IPS-NIHi7 (cell line): ENCODE data around the gene BATF.

Experiments used
- DNase-seq: peaks from one replicate; pipeline ENCODE4 v3.0.0; 2012; ENCODE audit warnings: mixed read lengths; ENCODE audit errors: extremely low spot score

Gene BATF

DNA sequence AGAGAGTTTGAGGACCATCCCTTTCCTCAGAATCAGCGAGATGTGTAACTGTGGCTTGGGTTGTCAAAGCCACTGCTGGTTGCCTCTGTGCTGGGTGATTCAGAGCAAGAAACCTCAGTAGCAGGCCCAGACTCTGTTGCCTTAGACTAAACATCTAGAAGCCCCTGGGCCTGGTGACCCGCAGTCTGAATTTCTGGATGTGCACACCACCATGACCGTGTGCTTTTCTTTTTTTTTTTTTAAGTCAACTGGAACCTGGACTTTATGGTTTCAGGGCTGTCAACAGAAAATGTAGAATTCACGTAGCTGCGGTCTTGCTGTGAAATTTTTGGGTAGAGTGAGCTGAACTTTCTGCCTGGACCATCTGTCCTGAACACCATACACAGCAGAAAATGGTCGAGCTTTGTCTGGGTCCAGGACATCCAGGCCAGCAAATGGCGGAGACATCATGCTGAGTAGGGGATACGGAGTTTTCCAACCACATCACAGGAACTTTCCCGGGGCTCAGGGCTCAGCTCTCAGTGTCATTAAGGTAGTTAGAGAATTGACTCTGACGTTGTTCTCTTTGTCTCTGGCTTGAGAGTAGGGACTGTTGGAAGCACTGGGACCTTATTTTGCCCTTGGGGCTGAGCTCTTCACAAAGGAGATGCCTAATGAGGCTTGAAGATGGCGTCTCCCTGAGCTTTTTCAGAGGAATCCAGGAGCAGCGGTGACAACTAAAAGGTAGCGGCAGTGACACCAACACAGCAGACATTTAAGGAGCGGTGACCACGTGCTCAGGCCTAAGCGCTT is 23.0 kb upstream of the BATF start:
- no peak for DNase-seq

DNA sequence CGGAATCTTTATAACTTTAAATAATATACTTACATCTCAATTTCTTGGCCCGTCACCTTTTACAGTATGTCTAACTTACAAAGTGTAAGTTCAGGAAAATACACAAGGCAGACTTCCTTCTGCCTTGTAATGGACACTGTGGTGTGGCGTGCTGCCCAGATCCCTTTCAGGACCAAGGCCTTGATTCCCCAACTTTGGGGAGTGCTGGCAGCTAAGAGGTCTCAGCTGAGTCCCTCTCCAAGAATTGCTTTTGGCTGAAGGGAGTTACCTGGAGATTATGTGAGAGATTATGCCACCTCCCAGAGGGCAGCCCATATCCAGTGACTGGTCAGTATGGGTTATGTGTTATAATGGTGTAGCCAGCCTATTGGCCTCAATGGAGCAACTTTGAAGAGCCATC is 21.2 kb upstream of the BATF start:
- DNase-seq = no peak

DNA sequence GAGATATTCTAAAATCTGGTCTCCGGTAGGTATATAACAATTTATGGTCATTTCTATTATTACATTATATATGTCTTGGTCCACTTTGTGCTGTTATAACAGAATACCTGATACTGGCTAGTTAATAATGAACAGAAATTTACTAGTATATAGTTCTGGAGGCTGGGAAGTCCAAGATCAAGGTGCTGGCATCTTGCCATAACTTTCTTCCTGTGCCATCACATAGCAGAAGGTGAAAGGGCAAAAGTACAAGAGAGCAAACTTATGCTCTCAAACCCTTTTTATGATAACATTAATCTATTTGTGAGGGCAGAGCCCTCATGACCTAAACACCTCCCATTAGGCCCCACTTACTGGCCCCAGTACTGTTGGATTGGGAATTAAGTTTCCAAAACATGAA is 17.9 kb upstream of the BATF start:
- DNase-seq = no peak

DNA sequence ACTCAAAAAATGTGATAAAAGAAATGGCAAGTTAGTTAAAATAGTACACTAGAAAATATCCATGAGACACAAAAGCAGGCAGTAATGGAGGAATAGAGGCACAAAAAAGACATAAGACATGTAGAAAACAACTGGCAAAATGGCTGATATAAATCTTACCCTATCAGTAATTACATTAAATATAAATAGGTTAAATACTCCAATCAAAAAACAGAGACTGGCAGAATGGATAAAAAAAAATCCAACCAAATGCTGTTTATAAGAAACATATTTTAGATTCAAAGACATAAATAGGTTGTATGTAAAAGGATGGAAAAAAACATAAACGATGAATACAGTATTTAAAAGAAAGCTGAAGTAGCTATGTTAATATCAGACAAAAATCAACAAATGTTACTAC is 15.3 kb upstream of the BATF start:
- DNase-seq = no peak

DNA sequence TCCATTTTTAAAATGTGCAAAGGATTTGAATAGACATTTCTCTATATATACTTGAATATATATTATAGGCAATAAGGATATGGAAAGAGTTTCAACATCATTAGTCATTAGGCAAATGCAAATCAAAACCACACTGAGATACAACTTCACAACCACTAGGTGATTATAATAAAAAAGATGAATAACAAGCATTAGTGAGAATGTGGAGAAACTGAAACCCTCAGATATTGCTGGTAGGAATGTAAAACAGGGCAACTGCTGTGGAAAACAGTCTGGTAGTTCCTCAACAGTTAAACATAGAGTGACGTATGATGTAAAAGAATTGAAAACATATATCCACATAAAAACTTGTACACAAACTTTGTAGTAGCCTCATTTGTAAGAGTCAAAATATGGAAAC is 11.7 kb upstream of the BATF start:
- no peak for DNase-seq

- DNase-seq = no peak
Measured at GRCh38 chr14:75511201-75511600, 11.1 kb upstream of the BATF start.

DNA sequence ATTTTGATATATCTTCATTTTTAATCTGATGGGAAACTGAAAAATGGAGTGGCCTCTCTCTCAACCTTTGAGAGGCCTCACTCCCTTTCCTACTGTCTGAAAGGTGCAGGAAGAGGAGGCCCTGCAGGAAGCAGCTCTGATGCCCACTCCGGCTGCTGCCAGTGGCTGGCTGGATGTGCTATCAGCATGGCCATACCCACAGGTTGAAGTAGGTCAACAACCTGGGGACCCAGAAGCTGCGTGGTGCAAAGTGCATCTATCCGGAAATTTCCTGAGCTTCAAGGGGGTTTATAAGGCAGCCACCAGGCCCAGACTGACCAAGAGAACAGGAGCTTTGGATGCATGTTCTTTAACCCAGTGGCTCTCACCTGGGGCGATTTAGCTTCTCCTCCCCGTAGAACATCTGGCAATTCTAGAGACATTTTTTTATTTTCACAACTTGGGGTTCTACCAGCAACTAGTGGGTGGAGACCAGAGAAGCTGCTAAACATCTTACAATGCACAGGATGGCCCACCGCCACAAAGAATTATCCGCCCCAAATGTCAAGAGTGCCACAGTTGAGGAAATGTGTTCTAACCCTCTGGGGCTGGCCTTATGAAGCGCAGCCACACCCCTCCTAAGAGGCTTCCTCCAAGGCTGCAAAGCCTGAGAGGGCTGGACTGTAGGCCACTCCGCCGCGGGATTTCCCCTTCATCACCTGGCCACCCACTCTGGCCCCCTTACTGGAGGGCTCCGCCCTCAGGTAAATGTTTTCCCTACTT is 8.2 kb upstream of the BATF start:
- no peak for DNase-seq

GRCh38 chr14:75514673-75515628 is 7.3 kb upstream of the BATF start:
- DNase-seq = peak; percentile 59

DNA sequence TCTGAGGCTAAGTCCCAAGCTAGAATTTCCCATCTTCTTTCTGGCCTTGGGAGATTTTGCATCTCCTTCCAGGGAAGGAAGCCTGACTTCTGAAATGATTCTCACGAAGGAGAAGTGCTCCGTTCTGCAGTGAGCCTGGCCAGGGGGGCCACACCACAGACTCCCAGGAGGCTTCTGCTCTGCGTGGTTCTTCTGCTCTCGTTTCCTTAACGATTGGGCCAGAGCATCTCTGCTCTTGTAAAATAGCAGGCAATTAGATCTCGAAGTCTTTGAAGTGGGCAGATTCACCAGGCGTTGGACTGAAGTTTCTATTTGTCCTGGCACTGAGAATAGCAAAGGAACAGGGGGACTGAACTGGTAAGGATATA is 6.7 kb upstream of the BATF start:
- DNase-seq = no peak

DNA sequence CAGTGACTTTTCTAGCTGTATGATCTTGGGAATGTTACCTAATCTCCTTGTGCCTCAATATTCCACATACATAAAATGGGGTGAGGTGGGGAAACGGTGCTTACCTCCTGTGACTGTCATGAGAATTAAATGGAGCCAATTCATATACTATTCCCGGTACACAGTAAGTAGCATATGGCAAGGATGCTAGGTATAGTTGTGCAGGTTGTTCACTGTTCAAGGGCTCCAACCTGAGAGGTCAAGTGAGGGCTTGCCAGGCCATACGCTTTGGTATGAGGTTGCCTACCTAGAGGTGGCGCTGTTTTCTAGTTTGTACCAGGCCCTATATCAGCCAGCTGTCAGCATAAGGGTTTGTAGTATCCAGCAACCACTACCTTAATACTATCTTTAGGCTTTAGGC is 3.6 kb upstream of the BATF start:
- peak; percentile 78 for DNase-seq

GRCh38 chr14:75519394-75519793 is 2.9 kb upstream of the BATF start:
- no peak for DNase-seq

DNA sequence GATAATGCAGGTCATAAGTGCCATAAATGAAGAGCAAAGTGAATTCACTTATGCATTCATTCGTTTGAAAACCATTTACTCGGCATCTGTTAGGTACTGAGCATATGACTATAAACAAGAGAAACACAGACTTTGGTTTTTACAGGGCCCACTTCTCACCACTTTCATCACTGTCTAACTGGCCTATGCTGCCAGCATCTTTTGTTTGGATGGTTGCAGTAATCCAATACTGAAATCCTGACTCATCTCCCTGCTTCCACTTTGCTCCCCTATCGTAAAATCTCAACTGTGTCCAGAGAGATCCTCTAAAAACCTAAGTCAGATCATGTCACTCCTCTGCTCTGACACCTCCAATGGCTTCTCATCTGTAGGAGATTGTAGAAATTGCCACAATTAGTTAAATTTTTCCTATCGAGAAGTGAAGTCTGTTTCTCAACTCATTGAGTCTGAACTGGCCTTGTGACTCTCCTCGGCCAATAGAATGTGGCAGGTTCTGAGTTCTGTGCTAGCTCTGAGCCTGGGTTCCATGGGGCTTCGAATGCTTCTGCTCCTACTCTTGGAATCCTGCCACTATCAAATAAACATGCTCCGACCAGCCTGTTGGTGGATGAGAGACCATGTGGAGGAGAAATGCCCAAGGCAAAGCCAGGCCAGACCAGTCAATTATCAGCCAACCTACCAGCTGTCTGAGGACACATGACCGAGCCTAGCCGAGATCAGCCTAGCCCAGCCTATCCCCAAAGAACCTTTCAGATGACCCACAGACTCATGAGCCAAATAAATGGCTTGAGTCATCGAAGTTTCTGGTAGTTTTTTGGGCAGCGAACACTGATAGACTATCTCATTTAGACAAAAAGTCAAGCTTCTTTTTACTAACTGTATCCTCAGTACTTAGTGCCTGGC is 2.2 kb upstream of the BATF start:
- no peak for DNase-seq

DNA sequence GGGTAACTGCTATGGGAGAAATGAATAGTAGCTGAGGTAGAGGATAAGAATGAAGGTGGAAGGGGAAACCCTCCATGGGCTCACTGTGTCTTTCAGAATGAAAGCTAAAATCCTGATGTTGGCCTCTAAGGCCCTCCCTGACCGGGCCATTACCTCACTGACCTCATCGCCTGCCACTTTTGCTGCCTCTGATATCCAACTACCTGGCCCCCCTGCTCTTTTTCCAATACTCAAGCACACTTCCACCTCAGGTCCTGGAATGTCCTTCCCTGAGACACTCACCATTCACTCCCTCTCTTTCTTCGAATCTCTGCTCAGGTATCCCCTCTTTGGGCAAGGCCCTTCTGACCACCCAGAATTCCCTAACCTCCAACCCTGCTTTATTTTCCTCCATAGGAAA is 1.4 kb upstream of the BATF start:
- DNase-seq = no peak

DNA sequence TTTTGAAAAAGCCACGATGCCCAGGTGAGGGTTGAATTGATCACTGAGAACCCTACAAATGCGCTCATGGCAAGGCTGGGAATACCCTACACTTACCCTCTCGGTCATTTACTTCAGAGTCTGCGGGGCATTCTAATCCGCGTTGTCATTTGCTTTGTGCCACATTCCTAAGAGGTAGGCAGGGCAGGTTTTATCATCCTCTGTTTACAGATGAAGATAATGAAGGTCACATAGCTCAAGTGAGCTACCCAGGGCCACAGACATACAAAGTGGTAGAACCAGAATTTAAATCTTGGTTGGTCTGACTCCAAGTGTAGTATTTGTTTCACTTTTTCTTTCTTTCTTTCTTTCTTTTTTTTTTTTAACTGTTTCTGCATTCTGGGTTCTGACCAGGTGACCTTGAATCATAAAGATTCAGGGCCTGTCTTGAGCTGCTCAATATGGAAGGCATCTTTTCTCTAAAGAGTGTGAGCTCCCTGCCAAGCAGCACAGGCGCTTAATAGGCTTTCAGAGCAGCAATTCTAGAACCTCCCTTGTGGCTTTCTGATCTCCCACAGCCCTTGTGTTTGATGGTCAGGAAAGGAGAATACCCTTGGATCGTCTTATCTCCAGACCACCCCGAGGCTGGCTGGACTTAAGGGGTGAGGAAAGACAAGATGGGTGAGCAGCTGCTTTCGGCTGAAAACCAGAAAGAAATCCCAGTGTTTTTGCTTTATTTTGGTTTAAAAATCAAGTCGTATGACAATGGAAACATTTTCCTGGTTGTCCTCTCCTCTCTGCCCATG is 662 bp upstream of the BATF start:
- DNase-seq = no peak

GRCh38 chr14:75522983-75523318 is 682 bp downstream of the BATF start:
- no peak for DNase-seq

- no peak for DNase-seq
Measured at GRCh38 chr14:75523771-75524171, 1.5 kb downstream of the BATF start.

DNA sequence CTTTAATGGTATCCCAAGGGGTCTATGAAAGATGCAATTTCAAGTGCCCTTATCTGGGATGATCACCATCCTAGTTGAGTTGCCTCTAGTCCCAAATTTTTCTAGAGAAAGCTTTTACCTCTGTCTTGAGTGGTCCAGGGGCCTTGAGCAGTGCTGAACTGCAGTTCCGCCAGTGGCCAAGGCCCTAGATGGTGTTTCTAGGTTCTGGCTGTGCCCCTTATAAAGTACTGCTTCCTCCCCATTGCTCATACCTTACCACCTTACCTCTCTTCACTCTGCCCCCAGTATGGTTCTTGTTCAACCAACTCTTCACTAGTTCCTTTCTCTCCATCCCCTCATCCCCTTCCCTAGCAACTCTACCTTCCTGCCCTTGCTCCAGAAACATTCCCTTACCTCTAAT is 3.7 kb downstream of the BATF start:
- DNase-seq = no peak

DNA sequence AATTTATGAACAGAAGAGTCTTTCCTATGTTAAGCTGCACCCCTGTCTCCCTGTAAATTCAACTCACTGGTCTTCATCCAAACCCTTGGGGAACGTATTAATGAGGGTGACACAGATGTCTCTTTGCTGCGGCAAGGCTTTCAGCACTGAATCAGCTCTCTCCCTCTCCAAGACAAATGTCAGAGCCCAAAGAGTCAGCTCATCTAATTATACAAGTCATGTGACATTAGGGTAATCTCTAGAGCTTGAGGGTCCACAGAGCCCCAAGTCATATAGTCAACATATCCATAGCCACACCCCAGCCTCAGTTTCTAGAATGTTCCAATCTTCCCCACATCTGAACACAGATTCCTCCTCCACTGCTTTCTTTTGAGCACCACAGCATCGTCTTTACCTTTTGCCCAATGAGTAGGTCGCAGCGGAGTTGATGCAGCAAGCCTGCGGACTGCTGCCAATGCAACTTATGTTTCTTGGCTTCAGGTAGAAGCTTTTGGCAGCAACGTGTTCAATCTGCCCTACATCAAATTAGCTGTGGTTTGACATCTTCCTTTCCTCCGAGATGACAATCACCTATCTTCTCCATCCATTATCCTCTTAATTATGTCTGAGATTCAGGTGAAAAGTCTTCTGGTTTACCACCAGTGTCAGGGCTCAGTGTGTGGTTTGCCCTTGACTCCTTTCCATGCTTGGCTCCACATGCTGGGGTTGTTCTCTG is 5.3 kb downstream of the BATF start:
- DNase-seq = no peak

- DNase-seq = no peak
Measured at GRCh38 chr14:75531256-75531655, 9.0 kb downstream of the BATF start.
